ENCODE measurements around the gene AATK. TPM values are rescaled to one million over a fixed set of nuclear protein-coding genes. Genes with fewer than 3 reads are reported as not detected.

Gene AATK
- total and polyA plus RNA-seq, 11 donors = 1.3 to 12.0 (median 9.3) TPM

DNA sequence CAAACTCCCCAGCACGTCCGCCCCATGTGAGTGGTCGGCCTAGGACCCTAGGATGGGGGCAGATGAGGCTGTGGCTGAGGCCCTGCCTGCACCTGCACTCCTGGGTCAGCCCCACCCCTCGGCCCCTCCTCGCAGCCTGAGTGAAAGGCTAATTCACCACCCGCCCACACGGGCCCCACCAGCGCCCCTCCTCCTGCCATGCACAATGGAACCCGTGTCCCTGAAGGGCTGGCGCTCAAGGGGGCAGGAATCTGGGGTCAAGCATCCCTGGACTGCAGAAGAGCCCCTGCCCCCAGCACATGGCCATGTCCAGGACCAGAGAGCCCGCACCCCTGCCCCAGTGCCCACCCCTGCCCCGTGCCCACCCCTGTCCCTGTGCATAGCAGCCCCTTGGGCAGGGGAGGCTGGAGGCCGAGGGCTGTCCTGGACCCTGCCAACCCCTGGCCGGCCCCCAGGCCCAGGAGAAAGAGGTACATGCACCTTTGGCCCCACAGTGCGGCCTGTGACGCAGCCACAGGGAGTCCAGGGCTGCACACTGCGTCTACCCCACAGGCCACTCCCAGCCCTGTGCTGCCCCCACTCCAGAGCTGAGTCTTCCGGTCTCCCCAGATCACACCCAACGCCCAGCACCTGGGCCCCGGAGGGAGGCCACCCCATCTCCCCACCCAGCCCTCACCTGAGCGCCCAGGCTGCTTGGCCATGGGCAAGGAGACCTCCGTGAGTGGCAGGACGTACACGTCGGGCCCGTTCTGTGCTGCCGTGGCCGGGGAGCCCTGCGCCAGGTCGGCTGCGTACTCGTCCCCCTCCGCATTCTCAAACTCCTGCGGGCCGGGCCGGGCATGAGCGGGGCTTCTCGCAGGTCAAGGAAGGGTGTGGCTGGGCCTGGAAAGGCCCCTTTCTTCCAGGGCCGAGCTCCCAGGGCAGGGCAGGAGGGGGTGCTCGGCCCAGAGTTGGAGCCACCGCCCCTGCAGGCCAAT, 35.3 kb downstream of the AATK start:
- 81 to 93% (median 90%) methylated on average over 35 to 41 of the region's 41 CpGs for WGBS, 4 donors
- H3K27ac ChIP-seq = no peak overlapping the region
- TF ChIP-seq, protein P1, sequence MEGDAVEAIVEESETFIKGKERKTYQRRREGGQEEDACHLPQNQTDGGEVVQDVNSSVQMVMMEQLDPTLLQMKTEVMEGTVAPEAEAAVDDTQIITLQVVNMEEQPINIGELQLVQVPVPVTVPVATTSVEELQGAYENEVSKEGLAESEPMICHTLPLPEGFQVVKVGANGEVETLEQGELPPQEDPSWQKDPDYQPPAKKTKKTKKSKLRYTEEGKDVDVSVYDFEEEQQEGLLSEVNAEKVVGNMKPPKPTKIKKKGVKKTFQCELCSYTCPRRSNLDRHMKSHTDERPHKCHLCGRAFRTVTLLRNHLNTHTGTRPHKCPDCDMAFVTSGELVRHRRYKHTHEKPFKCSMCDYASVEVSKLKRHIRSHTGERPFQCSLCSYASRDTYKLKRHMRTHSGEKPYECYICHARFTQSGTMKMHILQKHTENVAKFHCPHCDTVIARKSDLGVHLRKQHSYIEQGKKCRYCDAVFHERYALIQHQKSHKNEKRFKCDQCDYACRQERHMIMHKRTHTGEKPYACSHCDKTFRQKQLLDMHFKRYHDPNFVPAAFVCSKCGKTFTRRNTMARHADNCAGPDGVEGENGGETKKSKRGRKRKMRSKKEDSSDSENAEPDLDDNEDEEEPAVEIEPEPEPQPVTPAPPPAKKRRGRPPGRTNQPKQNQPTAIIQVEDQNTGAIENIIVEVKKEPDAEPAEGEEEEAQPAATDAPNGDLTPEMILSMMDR (IDR thresholded peaks at IDR 0.05) = no peak
- TF ChIP-seq POLR2A (IDR thresholded peaks at IDR 0.05) = no peak
- no peak overlapping the region for H3K4me3 ChIP-seq
- DNase-seq (no peak), ATAC-seq (no peak)
- no peaks in the 10 kb centered on the region for H3K27me3 ChIP-seq
- no peaks in the 10 kb centered on the region for H3K9me3 ChIP-seq
- intact Hi-C loops (cut with DNase I) = no loop called here
- no peaks in the 10 kb centered on the region for H3K36me3 ChIP-seq
- H3K4me1 ChIP-seq = peaks cover 0 to 9% (median 0%) of the 10 kb centered on the region in 12 donors

DNA sequence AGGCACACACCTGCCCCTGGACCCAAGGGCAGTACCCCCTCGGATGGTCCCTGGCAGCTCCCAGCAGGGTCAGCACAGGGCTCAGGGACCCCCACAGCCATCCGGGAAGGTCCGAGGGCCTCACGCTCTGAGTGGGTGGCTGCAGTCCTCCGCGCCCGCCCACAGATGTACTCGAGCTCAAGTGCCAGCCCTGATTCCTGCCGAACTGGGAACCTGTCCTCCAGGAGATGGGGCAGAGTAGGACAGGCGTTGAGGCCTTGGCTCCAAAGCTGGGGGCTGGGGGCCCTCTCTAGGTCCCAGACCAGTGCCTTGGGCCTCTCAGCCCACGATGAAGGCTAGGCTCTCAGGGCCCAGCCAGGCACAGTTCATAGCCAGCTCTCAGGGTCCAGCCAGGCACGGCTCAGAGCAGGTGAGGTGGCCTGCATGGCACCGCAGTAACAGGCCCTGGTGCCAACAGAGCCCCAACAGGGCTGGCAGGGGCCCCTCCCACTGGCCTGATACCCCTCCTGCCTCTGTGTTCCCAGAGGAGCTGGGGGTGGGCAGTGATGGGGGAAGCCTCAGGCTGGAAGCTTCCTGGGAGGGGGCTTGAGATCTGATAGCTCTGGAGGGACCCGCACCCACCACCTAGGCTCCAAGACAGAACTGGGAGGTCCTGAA, 36.2 kb downstream of the AATK start:
- 85 to 92% (median 86%) methylated on average over 8 to 14 of the region's 14 CpGs for WGBS, 4 donors

DNA sequence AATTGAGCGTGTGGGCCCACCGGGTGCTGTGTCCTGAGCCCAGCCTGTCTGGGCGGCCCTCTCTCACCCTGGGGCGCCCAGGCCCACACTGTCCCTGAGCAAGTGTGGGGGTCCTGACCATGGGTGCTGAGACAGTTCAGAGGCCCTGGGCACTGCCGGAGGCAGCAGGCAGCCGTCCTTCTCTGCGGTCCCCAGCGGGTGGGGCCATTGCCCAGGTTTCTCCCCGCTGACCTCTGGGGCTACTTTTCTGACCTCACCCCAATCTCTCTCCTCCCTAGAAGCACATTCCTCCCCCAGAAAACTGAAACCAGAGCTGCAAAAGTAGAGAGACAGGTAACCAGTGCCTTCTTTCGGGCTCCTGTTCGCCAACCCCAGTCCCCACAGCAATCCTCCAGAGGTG, 36.7 kb downstream of the AATK start:
- Histone ChIP-seq H3K27me3 (no peaks in the 10 kb centered on the region), H3K27ac (no peak overlapping the region), H3K9me3 (no peaks in the 10 kb centered on the region), H3K4me1 (peaks cover 0 to 12% (median 0%) of the 10 kb centered on the region in 12 donors), H3K36me3 (no peaks in the 10 kb centered on the region), H3K4me3 (no peak overlapping the region)
- TF ChIP-seq, protein P1 (IDR thresholded peaks at IDR 0.05) = no peak
- no peak for TF ChIP-seq POLR2A (IDR thresholded peaks at IDR 0.05)
- DNase-seq (no peak), ATAC-seq (no peak)
- intact Hi-C loops (cut with DNase I) = no loop called here
- WGBS, 4 donors = 87 to 91% (median 90%) methylated on average over 7 to 11 of the region's 11 CpGs

More for the DNA sequence above, 36.2 kb downstream of the AATK start:
- H3K4me3 ChIP-seq = no peak overlapping the region
- H3K9me3 ChIP-seq = no peaks in the 10 kb centered on the region
- no peaks in the 10 kb centered on the region for H3K27me3 ChIP-seq
- DNase-seq (no peak), ATAC-seq (no peak)
- peaks cover 0 to 12% (median 0%) of the 10 kb centered on the region in 12 donors for H3K4me1 ChIP-seq
- TF ChIP-seq, protein P1 (IDR thresholded peaks at IDR 0.05) = no peak
- no peak for TF ChIP-seq POLR2A (IDR thresholded peaks at IDR 0.05)
- H3K27ac ChIP-seq = no peak overlapping the region
- H3K36me3 ChIP-seq = no peaks in the 10 kb centered on the region
- intact Hi-C loops (cut with DNase I) = no loop called here

DNA sequence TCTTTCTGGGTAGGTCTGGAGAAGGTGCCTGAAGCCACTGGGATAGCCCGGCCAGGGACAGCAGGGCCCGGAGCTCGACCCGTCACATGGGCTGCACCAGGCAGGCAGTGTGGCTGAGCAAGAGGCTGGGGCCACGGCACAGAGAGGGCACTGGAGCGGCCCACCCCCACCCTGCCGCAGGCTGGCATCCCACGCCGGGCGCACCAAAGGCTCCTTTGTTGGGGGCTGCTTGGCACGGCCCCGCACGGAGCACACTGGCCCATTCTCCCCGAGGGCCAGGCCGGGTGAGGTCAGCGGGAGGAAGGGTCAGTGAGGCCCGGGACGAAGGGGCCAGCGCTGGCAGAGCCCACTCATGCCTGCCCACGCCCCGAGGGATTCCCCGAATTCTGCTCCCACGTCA, 37.2 kb downstream of the AATK start:
- DNase-seq = no peak
- TF ChIP-seq, protein P1 (IDR thresholded peaks at IDR 0.05) = no peak
- TF ChIP-seq POLR2A (IDR thresholded peaks at IDR 0.05) = no peak
- intact Hi-C loops (cut with DNase I) = no loop called here

More for the DNA sequence above, 37.2 kb downstream of the AATK start:
- Histone ChIP-seq H3K27me3 (no peaks in the 10 kb centered on the region), H3K4me1 (peaks cover 0 to 12% (median 0%) of the 10 kb centered on the region in 12 donors), H3K9me3 (no peaks in the 10 kb centered on the region), H3K36me3 (no peaks in the 10 kb centered on the region), H3K4me3 (peak overlapping the region in 1 of 12 donors; percentile 7), H3K27ac (no peak overlapping the region)
- WGBS, 4 donors = 86 to 98% (median 88%) methylated on average over 7 to 23 of the region's 23 CpGs
- no peak for ATAC-seq
